NCI-H748 treated with DMSO at 0.1 percent for 48 hours (cell line): ENCODE results near the gene FLII.
"Not testable (repeated sequence)": the region's sequence is repeated elsewhere in the genome, so short reads cannot be mapped to it uniquely, and the experiment has no call there.

ENCODE experiments used
- DNase-seq: peaks from one replicate; lab custom pipeline; 2025; lab: John Stamatoyannopoulos, UW

FLII gene

GRCh38 chr17:18258356-18259038 lies at the start of gene FLII:
Gene FLII (minus strand): TSS chr17:18258738. CDS start chr17:18258690, 48 bp downstream.
- DNase-seq = peak; percentile 31

- not testable (repeated sequence) for DNase-seq
Measured at GRCh38 chr17:18303206-18303605, 44.7 kb upstream of the FLII start.

GRCh38 chr17:18300725-18301480 lies 42.4 kb upstream of the FLII start:
- DNase-seq = no peak

DNA sequence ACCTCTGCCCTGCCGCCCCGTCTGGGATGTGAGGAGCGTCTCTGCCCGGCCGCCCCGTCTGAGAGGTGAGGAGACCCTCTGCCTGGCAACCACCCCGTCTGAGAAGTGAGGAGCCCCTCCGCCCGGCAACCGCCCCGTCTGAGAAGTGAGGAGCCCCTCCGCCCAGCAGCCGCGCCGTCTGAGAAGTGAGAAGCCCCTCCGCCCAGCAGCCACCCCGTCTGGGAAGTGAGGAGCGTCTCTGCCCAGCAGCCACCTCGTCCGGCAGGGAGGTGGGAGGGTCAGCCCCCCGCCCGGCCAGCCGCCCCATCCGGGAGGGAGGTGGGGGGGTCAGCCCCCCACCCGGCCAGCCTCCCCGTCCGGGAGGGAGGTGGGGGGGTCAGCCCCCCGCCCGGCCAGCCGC lies 39.5 kb upstream of the FLII start:
- not testable (repeated sequence) for DNase-seq

GRCh38 chr17:18291718-18292540 lies 33.4 kb upstream of the FLII start:
- DNase-seq = no peak

DNA sequence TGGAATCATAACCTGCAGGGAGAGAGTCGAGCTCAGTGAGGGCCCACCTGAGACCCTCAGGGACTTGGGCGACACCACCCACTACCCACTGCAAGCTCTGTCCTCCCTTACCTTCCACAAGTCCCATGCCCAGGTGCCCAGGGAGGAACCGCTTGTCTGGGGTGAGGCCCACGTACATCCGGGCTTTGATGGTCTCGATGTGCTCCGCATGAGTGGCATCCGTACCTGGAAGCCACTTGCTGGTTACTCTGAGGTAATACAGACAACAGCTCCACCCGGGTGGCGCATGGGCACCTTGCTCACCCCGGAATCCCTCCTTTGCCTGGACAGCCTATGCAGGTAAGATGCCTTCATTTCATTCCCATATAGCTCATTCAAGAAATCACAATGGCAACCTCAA lies 26.8 kb upstream of the FLII start:
- DNase-seq = no peak

DNA sequence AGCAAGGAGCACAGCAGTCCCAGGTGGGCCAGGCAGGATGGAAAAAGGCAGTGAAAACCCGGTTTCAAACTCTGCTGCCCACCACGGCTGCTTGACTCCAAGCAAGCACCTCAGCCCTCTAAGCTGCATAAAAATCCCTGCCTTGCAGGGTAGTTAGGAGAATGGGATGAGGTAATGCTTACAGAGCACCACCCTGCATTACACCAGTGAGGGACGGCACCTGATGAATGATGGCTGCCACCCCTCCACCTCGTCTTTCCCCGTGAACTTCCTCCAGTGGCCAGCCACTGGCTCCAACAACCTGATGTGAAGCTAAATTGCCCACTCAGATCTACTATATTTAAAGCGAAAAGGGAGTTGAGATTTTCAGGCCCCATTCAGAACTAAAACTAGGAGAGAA lies 23.2 kb upstream of the FLII start:
- DNase-seq = no peak

- no peak for DNase-seq
Measured at GRCh38 chr17:18280766-18281371, 22.3 kb upstream of the FLII start.

DNA sequence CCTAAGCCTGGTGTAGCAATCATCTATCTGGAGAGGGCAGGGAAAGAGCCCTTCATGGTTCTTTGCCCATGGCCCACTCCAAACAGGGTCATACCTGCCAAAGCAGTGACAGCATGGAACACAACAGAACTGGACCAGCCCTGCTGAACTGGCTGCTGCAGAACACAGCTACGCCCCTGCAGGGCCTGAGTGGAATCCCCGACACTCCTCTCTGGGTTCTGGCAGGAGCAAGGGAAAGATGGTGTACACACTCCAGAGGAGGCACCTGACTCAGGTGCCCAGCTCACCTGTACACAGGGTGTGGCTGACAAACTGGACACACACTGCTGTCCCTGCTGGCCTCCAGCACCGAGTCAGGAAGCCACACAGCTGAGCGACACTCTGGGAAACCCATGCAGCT lies 21.7 kb upstream of the FLII start:
- no peak for DNase-seq

- no peak for DNase-seq
Measured at GRCh38 chr17:18278867-18279266, 20.3 kb upstream of the FLII start.

DNA sequence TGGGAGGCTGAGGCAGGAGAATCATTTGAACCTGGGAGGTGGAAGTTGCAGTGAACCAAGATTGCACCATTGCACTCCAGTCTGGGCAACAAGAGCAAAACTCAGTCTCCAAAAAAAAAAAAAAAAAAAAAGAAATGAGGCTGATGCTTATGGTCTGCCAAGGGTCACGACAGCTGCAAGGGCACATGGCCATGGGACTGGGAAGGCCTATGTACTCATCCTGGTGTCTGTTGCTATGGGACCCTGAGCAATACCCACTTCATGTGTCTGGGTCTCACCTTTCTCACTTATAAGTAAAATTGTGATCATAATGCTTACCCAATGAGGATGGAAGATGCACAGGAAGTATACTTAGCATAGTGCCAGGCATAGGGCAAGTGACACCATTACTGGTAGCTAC lies 18.5 kb upstream of the FLII start:
- no peak for DNase-seq

GRCh38 chr17:18270046-18270931 lies 11.8 kb upstream of the FLII start:
- no peak for DNase-seq

- no peak for DNase-seq
Measured at GRCh38 chr17:18267927-18268711, 9.6 kb upstream of the FLII start.

DNA sequence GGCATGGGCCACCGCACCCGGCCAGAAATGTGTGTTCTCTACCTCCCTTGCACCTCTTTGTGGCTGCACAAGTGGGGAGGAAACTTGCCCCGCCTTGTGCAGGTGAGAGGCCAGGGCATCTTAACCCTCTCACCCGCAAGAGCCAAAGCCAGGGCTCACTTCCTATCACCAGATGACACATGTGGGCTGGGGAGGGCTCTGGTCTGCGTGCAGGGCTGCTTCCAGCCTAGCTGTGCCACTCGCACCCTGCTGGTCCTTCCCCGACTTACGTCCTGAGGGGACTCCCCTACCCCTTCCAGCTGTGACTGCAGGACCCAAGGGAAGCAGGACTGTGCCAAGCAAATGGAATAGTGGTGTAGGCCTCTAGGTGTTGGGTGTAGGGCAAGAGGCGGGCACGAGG lies 8.8 kb upstream of the FLII start:
- no peak for DNase-seq

DNA sequence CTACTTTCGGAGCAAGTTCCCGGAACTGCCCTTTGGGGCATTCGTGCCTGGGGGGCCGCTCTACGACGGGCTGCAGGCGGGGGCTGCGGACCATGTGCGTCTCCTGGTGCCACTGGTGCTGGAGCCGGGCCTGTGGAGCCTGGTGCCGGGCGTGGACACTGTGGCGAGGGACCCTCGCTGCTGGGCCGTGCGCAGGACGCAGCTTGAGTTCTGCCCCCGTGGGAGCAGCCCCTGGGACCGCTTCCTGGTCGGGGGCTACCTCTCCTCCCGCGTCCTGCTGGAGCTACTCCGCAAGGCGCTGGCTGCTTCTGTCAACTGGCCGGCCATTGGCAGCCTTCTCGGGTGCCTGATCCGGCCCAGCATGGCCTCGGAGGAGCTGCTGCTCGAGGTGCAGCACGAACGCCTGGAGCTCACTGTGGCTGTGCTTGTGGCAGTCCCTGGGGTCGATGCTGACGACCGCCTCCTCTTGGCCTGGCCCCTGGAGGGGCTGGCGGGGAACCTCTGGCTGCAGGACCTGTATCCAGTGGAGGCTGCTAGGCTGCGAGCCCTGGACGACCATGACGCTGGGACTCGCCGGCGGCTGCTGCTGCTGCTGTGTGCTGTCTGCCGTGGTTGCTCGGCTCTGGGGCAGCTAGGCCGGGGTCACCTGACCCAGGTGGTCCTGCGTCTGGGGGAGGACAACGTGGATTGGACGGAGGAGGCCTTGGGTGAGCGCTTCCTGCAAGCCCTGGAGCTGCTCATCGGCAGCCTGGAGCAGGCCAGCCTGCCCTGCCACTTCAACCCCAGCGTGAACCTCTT lies 5.5 kb upstream of the FLII start:
- no peak for DNase-seq

GRCh38 chr17:18262641-18263040 lies 4.1 kb upstream of the FLII start:
- DNase-seq = no peak

GRCh38 chr17:18262111-18262510 lies 3.6 kb upstream of the FLII start:
- DNase-seq = no peak

DNA sequence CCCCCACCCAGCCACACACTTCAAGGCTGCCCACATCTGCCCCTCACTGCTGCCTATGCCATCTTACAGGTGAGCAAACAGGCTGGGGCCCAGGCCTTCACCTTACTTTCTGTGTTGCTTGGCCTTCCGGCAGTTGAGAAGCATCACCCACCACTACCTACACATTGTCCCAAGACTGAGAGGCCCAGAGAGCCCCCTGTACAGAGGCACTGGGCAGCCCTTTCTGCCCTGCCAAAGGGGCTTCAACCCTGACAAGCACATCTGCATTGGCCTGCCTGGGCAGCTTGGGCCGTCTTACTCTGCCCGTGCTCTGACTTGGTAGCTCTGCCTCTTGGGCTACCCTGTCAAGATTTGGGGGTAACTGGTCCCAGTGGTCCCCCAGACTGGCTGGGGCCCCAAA lies 3.1 kb upstream of the FLII start:
- DNase-seq = no peak

GRCh38 chr17:18261146-18261515 lies 2.6 kb upstream of the FLII start:
- DNase-seq = no peak
